BE2C (cell line): Measurements from ENCODE around the gene CERCAM.

Experiments used
- DNase-seq: peaks from one replicate; pipeline ENCODE4 v3.0.0-alpha.2; 2020
- H3K27me3 ChIP-seq: fragments of 250-450 bp; sonication (Bioruptor Pico); 2 replicates; pipeline ENCODE4 v1.5.1; 2020; ENCODE audit warnings: mild to moderate bottlenecking
- H3K36me3 ChIP-seq: fragments of 250-450 bp; sonication (Bioruptor Pico); 2 replicates; pipeline ENCODE4 v1.5.1; 2020; ENCODE audit warnings: mild to moderate bottlenecking
- H3K4me1 ChIP-seq: fragments of 250-450 bp; sonication (Bioruptor Pico); 2 replicates; pipeline ENCODE4 v1.5.1; 2020
- H3K4me3 ChIP-seq: 2 replicates; pipeline ENCODE4 v1.5.1; 2011; ENCODE audit warnings: low read depth, low read length
- H3K9me3 ChIP-seq: fragments of 250-450 bp; sonication (Bioruptor Pico); 2 replicates; pipeline ENCODE4 v1.5.1; 2020
- TF ChIP-seq, protein P1 (sequence below): IDR thresholded peaks from 2 replicates; pipeline ENCODE4 v1.5.1; 2012; ENCODE audit warnings: mild to moderate bottlenecking, low read depth, low read length

Gene CERCAM

DNA sequence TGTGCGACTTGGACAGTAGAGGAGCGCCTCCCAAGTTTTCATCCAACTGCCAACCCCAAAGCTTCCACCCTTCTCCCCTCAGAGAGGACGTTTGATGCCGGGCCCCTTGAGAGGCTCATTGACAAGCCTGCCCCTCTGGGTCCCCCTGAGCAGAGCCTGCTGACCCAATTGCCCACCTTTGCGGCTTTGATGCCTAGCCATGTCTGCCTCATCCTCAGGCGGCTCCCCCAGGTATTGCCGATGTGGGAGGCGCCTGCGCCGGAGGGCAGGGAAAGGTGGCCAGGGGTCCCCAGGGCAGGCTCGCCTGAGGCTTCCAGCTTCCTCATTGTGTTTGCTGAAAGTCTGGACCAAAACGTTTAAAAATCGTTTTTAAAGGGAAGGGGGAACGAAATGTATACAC lies 36.5 kb downstream of the CERCAM start:
- H3K36me3 ChIP-seq: peaks cover 22% of the 10 kb centered on the region
- H3K4me1 ChIP-seq: peaks cover 5% of the 10 kb centered on the region
- H3K27me3 ChIP-seq: no peaks in the 10 kb centered on the region
- TF ChIP-seq, protein P1, sequence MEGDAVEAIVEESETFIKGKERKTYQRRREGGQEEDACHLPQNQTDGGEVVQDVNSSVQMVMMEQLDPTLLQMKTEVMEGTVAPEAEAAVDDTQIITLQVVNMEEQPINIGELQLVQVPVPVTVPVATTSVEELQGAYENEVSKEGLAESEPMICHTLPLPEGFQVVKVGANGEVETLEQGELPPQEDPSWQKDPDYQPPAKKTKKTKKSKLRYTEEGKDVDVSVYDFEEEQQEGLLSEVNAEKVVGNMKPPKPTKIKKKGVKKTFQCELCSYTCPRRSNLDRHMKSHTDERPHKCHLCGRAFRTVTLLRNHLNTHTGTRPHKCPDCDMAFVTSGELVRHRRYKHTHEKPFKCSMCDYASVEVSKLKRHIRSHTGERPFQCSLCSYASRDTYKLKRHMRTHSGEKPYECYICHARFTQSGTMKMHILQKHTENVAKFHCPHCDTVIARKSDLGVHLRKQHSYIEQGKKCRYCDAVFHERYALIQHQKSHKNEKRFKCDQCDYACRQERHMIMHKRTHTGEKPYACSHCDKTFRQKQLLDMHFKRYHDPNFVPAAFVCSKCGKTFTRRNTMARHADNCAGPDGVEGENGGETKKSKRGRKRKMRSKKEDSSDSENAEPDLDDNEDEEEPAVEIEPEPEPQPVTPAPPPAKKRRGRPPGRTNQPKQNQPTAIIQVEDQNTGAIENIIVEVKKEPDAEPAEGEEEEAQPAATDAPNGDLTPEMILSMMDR: no peak
- H3K4me3 ChIP-seq: peak overlapping the region; percentile 90
- no peak for DNase-seq
- H3K9me3 ChIP-seq: no peaks in the 10 kb centered on the region

DNA sequence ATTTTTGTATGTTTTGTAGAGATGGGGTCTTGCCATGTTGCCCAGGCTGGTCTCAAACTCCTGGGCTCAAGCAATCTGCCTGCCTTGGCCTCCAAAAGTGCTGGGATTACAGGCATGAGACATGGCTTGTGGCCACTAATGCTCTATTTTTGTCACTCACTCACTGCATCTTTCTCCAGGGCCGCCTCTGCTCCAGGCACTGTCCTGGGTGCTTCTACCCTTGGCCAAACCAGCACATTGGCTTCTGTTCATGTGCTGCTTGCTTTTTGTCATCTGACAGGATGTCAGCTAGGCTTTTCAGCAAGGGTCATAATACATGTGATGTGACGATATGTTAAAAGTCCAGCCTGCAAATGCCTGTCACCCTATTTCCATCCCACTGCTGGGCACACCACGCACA lies 38.4 kb downstream of the CERCAM start:
- no peak overlapping the region for H3K4me3 ChIP-seq
- peaks cover 35% of the 10 kb centered on the region for H3K36me3 ChIP-seq
- no peak for DNase-seq
- TF ChIP-seq, protein P1: no peak
- no peaks in the 10 kb centered on the region for H3K27me3 ChIP-seq
- H3K4me1 ChIP-seq: peaks cover 5% of the 10 kb centered on the region
- no peaks in the 10 kb centered on the region for H3K9me3 ChIP-seq

DNA sequence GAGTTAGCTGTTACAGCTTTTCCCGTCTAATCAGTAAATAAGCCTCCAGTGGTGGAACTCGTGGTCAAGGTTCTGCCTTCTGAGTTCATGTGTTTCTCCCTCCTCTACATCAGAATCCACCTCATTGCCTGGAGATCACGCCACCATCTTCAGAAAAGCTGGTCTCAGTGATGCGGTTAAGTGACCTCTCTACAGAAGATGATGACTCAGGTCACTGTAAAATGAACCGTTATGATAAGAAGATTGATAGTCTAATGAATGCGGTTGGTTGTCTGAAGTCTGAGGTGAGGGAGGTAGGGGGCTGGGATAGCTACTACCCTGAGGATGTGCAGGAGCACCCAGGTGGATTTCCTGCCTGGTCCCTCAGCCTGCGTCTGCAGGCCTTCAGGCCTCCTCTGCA lies 48.4 kb downstream of the CERCAM start:
- Histone ChIP-seq H3K4me3 (no peak overlapping the region), H3K4me1 (no peaks in the 10 kb centered on the region), H3K9me3 (no peaks in the 10 kb centered on the region), H3K27me3 (no peaks in the 10 kb centered on the region), H3K36me3 (peaks cover 12% of the 10 kb centered on the region)
- no peak for DNase-seq
- TF ChIP-seq, protein P1: no peak

DNA sequence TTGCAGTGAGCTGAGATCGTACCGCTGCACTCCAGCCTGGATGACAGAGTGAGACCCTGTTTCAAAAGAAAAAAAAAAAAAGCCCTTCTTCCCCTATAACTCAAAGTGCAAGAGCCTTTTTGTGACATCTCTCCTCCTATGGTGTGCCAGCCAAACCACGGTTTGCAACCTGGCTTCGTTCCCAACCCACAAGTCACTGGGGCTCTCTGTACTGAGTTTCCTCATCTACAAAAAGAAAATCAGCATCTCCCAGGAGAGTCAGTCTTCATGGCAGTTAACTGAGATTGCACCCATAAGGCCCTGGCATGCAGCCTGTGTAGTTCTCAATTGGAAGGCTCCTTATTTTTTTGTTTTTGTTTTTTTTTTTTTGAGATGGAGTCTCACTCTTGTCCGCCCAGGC lies 49.9 kb downstream of the CERCAM start:
- no peaks in the 10 kb centered on the region for H3K27me3 ChIP-seq
- peaks cover 12% of the 10 kb centered on the region for H3K36me3 ChIP-seq
- TF ChIP-seq, protein P1: no peak
- no peak for DNase-seq
- no peaks in the 10 kb centered on the region for H3K4me1 ChIP-seq
- H3K9me3 ChIP-seq: no peaks in the 10 kb centered on the region
- no peak overlapping the region for H3K4me3 ChIP-seq

DNA sequence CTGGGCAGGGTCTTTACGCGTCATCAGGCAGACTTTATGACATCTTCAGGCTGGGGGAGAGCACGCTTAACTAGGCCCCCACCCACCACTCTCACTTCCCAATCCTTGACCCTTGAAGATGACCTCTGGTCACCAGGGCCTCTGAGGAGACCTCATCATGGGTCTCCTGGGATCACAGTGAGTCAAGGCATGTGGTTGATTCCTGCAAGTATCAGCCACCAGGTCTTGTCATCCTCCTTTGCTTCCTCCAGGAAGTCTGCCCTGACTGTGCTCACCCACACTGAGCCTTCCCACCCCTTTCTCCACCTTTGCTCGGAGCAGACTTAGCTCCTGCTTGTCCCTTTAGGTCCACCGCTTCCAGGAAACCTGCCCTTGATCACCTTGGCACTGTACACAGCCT lies 52.4 kb downstream of the CERCAM start:
- no peak overlapping the region for H3K4me3 ChIP-seq
- no peak for DNase-seq
- no peaks in the 10 kb centered on the region for H3K27me3 ChIP-seq
- peaks cover 14% of the 10 kb centered on the region for H3K36me3 ChIP-seq
- TF ChIP-seq, protein P1: no peak
- H3K4me1 ChIP-seq: no peaks in the 10 kb centered on the region
- no peaks in the 10 kb centered on the region for H3K9me3 ChIP-seq

DNA sequence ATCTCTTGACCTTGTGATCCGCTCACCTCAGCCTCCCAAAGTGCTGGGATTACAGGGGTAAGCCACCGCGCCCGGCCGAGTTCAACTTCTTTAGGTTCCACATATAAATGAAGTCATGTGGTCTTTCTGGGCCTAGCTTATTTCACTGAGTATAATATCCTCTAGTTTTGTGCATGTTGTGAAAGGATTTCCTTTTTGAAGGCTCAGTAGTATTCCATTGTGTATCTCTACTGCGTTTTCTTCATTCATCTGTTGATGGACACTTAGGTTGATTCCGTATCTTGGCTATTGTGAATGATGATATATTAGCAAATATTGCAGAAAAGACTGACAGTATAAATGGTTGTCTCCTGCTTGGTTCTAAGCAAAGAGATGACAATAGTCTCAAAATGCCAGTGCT lies 55.2 kb downstream of the CERCAM start:
- Histone ChIP-seq H3K4me3 (no peak overlapping the region), H3K9me3 (no peaks in the 10 kb centered on the region), H3K4me1 (no peaks in the 10 kb centered on the region), H3K36me3 (peaks cover 21% of the 10 kb centered on the region), H3K27me3 (no peaks in the 10 kb centered on the region)
- DNase-seq: no peak
- TF ChIP-seq, protein P1: no peak
